Neutrophil (primary cell): ENCODE measurements around the gene RECQL.
"Not testable (repeated sequence)": the region's sequence is repeated elsewhere in the genome, so short reads cannot be mapped to it uniquely, and the experiment has no call there.

ENCODE experiments used
- H3K27ac ChIP-seq: fragments of 200-600 bp; sonication (generic); 2 replicates; pipeline ENCODE4 v1.5.1; 2016; ENCODE audit warnings: mild to moderate bottlenecking, moderate library complexity
- H3K27me3 ChIP-seq: fragments of 200-600 bp; sonication (generic); 2 replicates; pipeline ENCODE4 v1.6.0; 2016; ENCODE audit warnings: mild to moderate bottlenecking
- H3K36me3 ChIP-seq: fragments of 200-600 bp; sonication (generic); 2 replicates; pipeline ENCODE4 v1.5.1; 2017
- H3K4me1 ChIP-seq, 2 experiments: fragments of 200-600 bp in 1 of 2; sonication (generic) in 1 of 2; 1 replicate in 1 of 2; 2 replicates in 1 of 2; pipeline versions ENCODE4 v1.5.1 to v1.6.1; 2013 to 2016; ENCODE audit warnings: low read depth in 1 of 2, low read length in 1 of 2, mild to moderate bottlenecking in 1 of 2, moderate library complexity in 1 of 2; ENCODE audit not compliant: control insufficient read depth in 1 of 2, insufficient read depth in 1 of 2
- H3K4me3 ChIP-seq, 2 experiments: fragments of 200-600 bp in 1 of 2; sonication (generic) in 1 of 2; 1 replicate in 1 of 2; 2 replicates in 1 of 2; pipeline ENCODE4 v1.5.1; 2013 to 2016; ENCODE audit warnings: low read depth in 1 of 2, low read length in 1 of 2, mild to moderate bottlenecking in 1 of 2, moderate library complexity in 1 of 2
- H3K9me3 ChIP-seq: fragments of 200-600 bp; sonication (generic); 2 replicates; pipeline ENCODE4 v1.5.1; 2016
- TF ChIP-seq, protein P1 (sequence below): fragments of 200-600 bp; sonication (generic); IDR thresholded peaks from 2 replicates; pipeline ENCODE4 v1.5.1; 2016; ENCODE audit warnings: antibody characterized with exemption

Gene RECQL

DNA sequence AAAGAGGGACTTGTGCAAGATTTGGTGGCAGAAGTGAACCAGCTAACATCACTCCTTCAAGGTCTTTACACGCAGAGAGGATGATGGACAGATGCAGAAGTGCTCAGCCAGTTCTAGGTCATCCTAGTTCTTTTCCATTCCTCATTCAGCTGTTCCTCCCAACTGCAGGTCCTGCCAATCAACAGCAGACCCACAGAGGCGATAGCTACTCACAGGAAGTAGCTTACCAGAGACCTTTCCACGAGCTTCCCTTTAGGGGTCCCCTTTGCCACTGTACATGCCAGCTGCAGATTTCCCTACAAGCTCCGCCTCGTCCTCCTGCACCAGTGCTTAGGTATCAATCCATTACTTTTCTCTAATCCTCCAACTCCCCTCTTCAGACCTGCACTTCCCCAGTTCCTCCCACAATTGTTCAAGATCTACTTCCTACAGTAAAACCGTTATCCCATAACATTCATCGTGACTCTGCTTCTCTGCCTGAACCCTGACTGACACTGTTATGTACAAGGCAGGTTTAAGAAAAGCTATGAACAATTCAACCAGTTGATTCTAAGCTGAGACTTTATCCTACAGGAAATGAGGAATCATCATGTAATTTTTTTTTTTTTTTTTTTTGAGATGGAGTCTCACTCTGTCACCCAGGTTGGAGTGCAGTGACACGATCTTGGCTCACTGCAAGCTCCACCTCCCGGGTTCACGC lies 22.5 kb downstream of the RECQL start:
- Histone ChIP-seq H3K27me3 (no peaks in the 10 kb centered on the region), H3K9me3 (no peaks in the 10 kb centered on the region), H3K4me1 (no peaks in the 10 kb centered on the region), H3K4me3 (no peak overlapping the region), H3K36me3 (peaks cover 90% of the 10 kb centered on the region), H3K27ac (no peak overlapping the region)
- TF ChIP-seq, protein P1, sequence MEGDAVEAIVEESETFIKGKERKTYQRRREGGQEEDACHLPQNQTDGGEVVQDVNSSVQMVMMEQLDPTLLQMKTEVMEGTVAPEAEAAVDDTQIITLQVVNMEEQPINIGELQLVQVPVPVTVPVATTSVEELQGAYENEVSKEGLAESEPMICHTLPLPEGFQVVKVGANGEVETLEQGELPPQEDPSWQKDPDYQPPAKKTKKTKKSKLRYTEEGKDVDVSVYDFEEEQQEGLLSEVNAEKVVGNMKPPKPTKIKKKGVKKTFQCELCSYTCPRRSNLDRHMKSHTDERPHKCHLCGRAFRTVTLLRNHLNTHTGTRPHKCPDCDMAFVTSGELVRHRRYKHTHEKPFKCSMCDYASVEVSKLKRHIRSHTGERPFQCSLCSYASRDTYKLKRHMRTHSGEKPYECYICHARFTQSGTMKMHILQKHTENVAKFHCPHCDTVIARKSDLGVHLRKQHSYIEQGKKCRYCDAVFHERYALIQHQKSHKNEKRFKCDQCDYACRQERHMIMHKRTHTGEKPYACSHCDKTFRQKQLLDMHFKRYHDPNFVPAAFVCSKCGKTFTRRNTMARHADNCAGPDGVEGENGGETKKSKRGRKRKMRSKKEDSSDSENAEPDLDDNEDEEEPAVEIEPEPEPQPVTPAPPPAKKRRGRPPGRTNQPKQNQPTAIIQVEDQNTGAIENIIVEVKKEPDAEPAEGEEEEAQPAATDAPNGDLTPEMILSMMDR = no peak

DNA sequence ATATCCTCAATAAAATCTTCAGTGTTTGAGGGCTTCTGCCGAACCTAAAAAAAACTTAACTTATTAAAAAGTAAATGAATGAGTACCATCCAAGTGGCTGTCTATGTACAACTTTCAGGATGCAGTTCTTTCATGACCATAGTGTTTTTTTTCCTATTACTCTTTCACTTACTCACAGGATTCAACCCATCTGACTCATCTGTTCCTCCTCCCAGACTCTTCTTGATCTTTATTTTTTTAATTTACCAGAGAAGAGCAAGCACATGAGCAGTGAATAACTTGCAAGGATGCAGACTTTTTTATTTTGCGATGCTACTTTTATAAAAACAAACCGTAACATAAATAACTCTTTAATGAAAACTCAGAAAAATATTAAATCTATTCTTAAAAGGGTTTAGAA lies 24.5 kb downstream of the RECQL start:
- TF ChIP-seq, protein P1 = no peak
- Histone ChIP-seq H3K4me3 (no peak overlapping the region), H3K27me3 (no peaks in the 10 kb centered on the region), H3K4me1 (no peaks in the 10 kb centered on the region), H3K9me3 (no peaks in the 10 kb centered on the region), H3K27ac (no peak overlapping the region), H3K36me3 (peaks cover 93% of the 10 kb centered on the region)

DNA sequence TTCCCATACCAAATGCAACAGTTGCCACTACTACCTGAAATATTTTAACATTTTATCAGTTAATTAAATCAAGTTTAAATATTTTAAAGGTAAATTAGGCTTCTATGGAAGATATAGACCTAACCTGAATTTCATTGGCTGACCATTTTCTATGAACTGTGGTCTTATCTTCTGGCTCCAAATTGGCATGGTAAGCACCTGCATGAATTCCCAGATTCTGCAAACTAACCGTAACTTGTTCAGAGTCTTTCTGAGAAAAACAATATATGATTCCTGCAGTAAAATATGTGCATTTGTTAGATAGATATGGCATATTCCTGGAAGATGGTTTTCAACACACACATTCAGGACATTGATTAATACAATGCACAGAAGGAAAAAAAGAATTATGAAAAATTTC lies 25.9 kb downstream of the RECQL start:
- no peaks in the 10 kb centered on the region for H3K9me3 ChIP-seq
- no peak overlapping the region for H3K27ac ChIP-seq
- H3K36me3 ChIP-seq = peaks cover 94% of the 10 kb centered on the region
- H3K27me3 ChIP-seq = no peaks in the 10 kb centered on the region
- H3K4me1 ChIP-seq = no peaks in the 10 kb centered on the region
- TF ChIP-seq, protein P1 = no peak
- H3K4me3 ChIP-seq = no peak overlapping the region

DNA sequence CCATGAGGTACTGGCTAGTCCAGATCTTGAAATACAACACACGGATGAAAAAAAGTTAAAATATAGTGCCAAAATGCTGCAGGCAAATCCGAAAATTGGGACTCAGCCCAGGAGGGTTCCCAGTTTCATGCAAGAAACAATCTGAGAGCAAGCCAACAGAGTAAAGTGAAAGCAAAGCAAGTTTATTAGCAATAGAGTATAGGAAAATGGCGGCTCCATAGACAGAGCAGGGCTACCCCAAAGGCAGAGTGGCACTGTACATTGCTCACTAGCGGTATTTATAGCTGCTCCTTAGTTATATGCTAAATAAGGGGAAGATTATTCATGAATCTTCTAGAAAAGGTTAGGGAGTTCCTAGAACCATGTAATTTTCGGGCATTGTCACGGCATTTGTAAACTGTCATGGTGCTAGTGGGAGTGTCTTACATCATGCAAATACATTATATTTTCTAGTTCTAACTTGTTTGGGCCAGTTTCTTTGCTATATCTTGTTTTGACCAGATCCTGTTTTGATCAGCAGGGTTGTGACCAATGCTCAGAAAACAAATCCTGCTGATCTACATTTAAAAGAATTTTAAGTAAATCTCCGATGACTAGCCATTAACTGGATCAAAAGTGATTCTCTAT lies 29.1 kb downstream of the RECQL start:
- Histone ChIP-seq H3K4me3 (no peak overlapping the region), H3K4me1 (no peaks in the 10 kb centered on the region), H3K27ac (no peak overlapping the region), H3K9me3 (no peaks in the 10 kb centered on the region), H3K36me3 (peaks cover 95% of the 10 kb centered on the region), H3K27me3 (no peaks in the 10 kb centered on the region)
- TF ChIP-seq, protein P1 = no peak

DNA sequence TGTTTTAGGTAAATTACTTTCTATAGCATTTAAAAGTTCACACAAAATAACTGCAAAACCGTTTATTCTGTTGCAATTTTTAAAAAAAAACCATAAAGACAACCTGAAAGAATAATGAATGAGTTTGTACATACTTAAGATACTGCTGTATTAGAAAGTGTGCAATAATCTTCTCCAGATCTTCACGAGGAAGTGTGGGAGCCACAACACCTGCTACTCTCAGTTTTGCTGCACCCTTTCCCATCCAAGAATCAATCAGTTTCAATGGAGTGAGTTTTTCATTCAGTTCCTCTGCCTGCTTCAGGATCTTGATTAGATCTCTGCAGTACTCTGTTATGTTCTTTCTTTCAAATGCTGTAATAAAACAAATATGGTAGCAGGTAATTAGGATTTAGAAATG lies 30.1 kb downstream of the RECQL start:
- TF ChIP-seq, protein P1 = no peak
- H3K36me3 ChIP-seq = peaks cover 93% of the 10 kb centered on the region

DNA sequence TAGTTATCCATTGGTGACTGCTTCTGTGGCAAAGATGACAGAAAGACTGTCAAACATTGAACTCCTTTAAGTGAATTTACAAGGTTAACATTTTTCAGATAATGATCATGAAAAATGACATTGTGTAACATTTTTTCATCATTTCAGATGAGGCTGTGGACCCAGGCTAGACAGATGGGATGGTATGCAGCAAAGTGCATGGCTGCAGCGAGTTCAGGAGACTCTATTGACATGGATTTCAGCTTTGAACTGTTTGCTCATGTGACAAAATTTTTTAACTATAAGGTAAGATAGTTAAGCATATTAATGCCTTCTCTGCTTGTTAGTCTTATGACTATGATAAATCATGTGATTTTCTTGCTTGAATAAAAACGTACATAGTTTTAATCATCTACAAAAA lies 34.1 kb downstream of the RECQL start:
- H3K27ac ChIP-seq, H3K27me3 ChIP-seq, H3K4me1 ChIP-seq, H3K9me3 ChIP-seq, H3K4me3 ChIP-seq: not testable (repeated sequence)
- peaks cover 75% of the 10 kb centered on the region for H3K36me3 ChIP-seq

More for the DNA sequence above, 30.1 kb downstream of the RECQL start:
- Histone ChIP-seq H3K4me1 (no peaks in the 10 kb centered on the region), H3K27me3 (no peaks in the 10 kb centered on the region), H3K27ac (no peak overlapping the region), H3K4me3 (no peak overlapping the region), H3K9me3 (no peaks in the 10 kb centered on the region)
